HCT116 (cell line): ENCODE measurements around the gene CCDC192. TPM values are rescaled to one million over a fixed set of nuclear protein-coding genes. Genes with fewer than 3 reads are reported as not detected.
"Not testable (repeated sequence)": the region's sequence is repeated elsewhere in the genome, so short reads cannot be mapped to it uniquely, and the experiment has no call there.

Experiments
- ATAC-seq: fragments of 200-7000 bp; cut with Tn5 transposase; 2 replicates; pipeline ENCODE4 v1.9.1; 2020; ENCODE audit warnings: mild to moderate bottlenecking, moderate library complexity
- BruUV-seq: library from RNA; stranded (reverse); fragments of 400-500 nt; replicated peaks from 2 replicates; lab custom pipeline; 2021; lab: Mats Ljungman, UMichigan
- CTCF ChIA-PET: fragments of 300-600 bp; sonication (Branson Sonifier 250); formaldehyde crosslinking; loops from one replicate; lab custom pipeline; 2021; ENCODE audit warnings: antibody characterized with exemption; lab: Charles Lee
- POLR2A ChIA-PET: fragments of 300-600, 350-600 bp; sonication (Branson Sonifier 250); formaldehyde crosslinking; loops from one replicate; lab custom pipeline; 2021; ENCODE audit warnings: antibody characterized with exemption; lab: Charles Lee
- RAD21 ChIA-PET, 2 experiments: fragments of 300-600 bp; sonication (Branson Sonifier 250); formaldehyde crosslinking; loops; one replicate each; lab custom pipeline; 2023; ENCODE audit warnings: low total read pairs in 2 of 2; ENCODE audit not compliant: uncharacterized antibody in 2 of 2, unreplicated experiment in 2 of 2, low non-redundant PET in 1 of 2; lab: Charles Lee
- DNase-seq: peaks from one replicate; pipeline ENCODE4 v3.0.0-alpha.2; 2010; ENCODE audit warnings: low read depth, low spot score
- H2AFZ ChIP-seq: fragments of 200-600 bp; shearing (Covaris generic), sonication (generic); 2 replicates; pipeline ENCODE4 v1.6.1; 2017; ENCODE audit warnings: low read depth, mixed run types, mixed read lengths, antibody characterized with exemption, low read length; ENCODE audit not compliant: poor library complexity, severe bottlenecking
- H3K27ac ChIP-seq: 2 replicates; pipeline ENCODE4 v1.5.1; 2012; ENCODE audit warnings: low read depth, low read length
- H3K27me3 ChIP-seq: fragments of 200-600 bp; sonication (generic); 2 replicates; pipeline ENCODE4 v1.6.1; 2016; ENCODE audit warnings: mixed run types, low read length, mixed read lengths; ENCODE audit not compliant: insufficient read depth
- H3K36me3 ChIP-seq, 2 experiments: fragments of 200-500 bp in 1 of 2; fragments of 200-600 bp in 1 of 2; sonication (Bioruptor generic) in 1 of 2; sonication (generic) in 1 of 2; 2 replicates each; pipeline versions ENCODE4 v1.5.1 to v1.6.1; 2014 to 2016; ENCODE audit warnings: low read length in 2 of 2, inconsistent platforms in 1 of 2, mixed read lengths in 1 of 2, mixed run types in 1 of 2; ENCODE audit not compliant: insufficient read depth in 2 of 2, control insufficient read depth in 1 of 2
- H3K4me1 ChIP-seq, 2 experiments: fragments of 200-600 bp in 1 of 2; sonication (generic) in 1 of 2; 2 replicates each; pipeline versions ENCODE4 v1.5.1 to v1.6.1; 2012 to 2017; ENCODE audit warnings: low read length in 2 of 2, inconsistent platforms in 1 of 2, mild to moderate bottlenecking in 1 of 2, mixed read lengths in 1 of 2, mixed run types in 1 of 2, moderate library complexity in 1 of 2; ENCODE audit not compliant: insufficient read depth in 2 of 2, control insufficient read depth in 1 of 2
- H3K4me2 ChIP-seq: fragments of 200-600 bp; sonication (generic); 2 replicates; pipeline ENCODE4 v1.6.1; 2017; ENCODE audit warnings: mixed run types, low read length, mixed read lengths
- H3K4me3 ChIP-seq, 2 experiments: fragments of 200-600 bp in 1 of 2; sonication (generic) in 1 of 2; replicated peaks in 1 of 2; 2 replicates each; pipeline ENCODE4 v1.5.1; 2011 to 2016; ENCODE audit warnings: low read length in 2 of 2, control low read depth in 1 of 2, low read depth in 1 of 2, mild to moderate bottlenecking in 1 of 2, mixed read lengths in 1 of 2, mixed run types in 1 of 2
- H3K79me2 ChIP-seq: fragments of 200-600 bp; sonication (generic); 2 replicates; pipeline ENCODE4 v1.6.1; 2017; ENCODE audit warnings: mild to moderate bottlenecking, mixed run types, low read length, moderate library complexity, mixed read lengths; ENCODE audit not compliant: insufficient read depth
- H3K9ac ChIP-seq: fragments of 200-600 bp; sonication (generic); 2 replicates; pipeline ENCODE4 v1.6.1; 2016; ENCODE audit warnings: low read length, mixed read lengths
- H3K9me2 ChIP-seq: fragments of 200-600 bp; sonication (generic), shearing (Covaris generic); 2 replicates; pipeline ENCODE4 v1.6.1; 2017; ENCODE audit warnings: mixed run types, mild to moderate bottlenecking, moderate library complexity; ENCODE audit not compliant: insufficient read depth
- H3K9me3 ChIP-seq, 2 experiments: fragments of 200-500 bp in 1 of 2; fragments of 200-600 bp in 1 of 2; sonication (Bioruptor generic) in 1 of 2; sonication (generic) in 1 of 2; 2 replicates each; pipeline ENCODE4 v1.6.1; 2014 to 2017; ENCODE audit warnings: low read length in 2 of 2, mixed read lengths in 2 of 2, inconsistent platforms in 1 of 2, low read depth in 1 of 2, mild to moderate bottlenecking in 1 of 2, mixed run types in 1 of 2, moderate library complexity in 1 of 2; ENCODE audit not compliant: control insufficient read depth in 1 of 2, insufficient read depth in 1 of 2
- H4K20me1 ChIP-seq: fragments of 200-600 bp; sonication (generic), shearing (Covaris generic); 2 replicates; pipeline ENCODE4 v1.6.1; 2017; ENCODE audit warnings: mixed run types, mild to moderate bottlenecking, moderate library complexity; ENCODE audit not compliant: insufficient read depth
- CBX3 ChIP-seq: IDR thresholded peaks from 2 replicates; pipeline ENCODE4 v1.6.1; 2012; ENCODE audit warnings: low read depth
- EGR1 ChIP-seq: IDR thresholded peaks from 2 replicates; pipeline ENCODE4 v1.6.1; 2012; ENCODE audit warnings: low read depth
- EZH2phosphoT487 ChIP-seq: fragments of 200-600 bp; IDR thresholded peaks from 2 replicates; pipeline ENCODE4 v1.6.1; 2018; ENCODE audit warnings: antibody characterized with exemption, borderline replicate concordance
- FOSL1 ChIP-seq: IDR thresholded peaks from 2 replicates; pipeline ENCODE4 v1.6.1; 2012; ENCODE audit warnings: low read depth
- JUND ChIP-seq: IDR thresholded peaks from 2 replicates; pipeline ENCODE4 v1.6.1; 2012
- POLR2AphosphoS5 ChIP-seq: IDR thresholded peaks from 2 replicates; pipeline ENCODE4 v1.6.1; 2011; ENCODE audit warnings: mild to moderate bottlenecking, low read depth, low read length, moderate library complexity
- REST ChIP-seq: IDR thresholded peaks from 2 replicates; pipeline ENCODE4 v1.6.1; 2012; ENCODE audit warnings: low read depth
- SIN3A ChIP-seq: IDR thresholded peaks from 2 replicates; pipeline ENCODE4 v1.6.1; 2012; ENCODE audit warnings: low read depth
- SRF ChIP-seq: IDR thresholded peaks from 2 replicates; pipeline ENCODE4 v1.6.1; 2012; ENCODE audit warnings: low read depth
- YY1 ChIP-seq: IDR thresholded peaks from 2 replicates; pipeline ENCODE4 v1.6.1; 2011; ENCODE audit warnings: low read length, low read depth, moderate library complexity, mild to moderate bottlenecking; ENCODE audit not compliant: insufficient replicate concordance; ENCODE audit errors: extremely low read depth
- ZFX ChIP-seq: fragments of 450-650 bp; IDR thresholded peaks from 2 replicates; pipeline ENCODE4 v1.6.1; 2017
- ZNF274 ChIP-seq: fragments of 200-500 bp; sonication (Bioruptor generic); IDR thresholded peaks from 2 replicates; pipeline ENCODE4 v1.6.1; 2014; ENCODE audit warnings: mild to moderate bottlenecking, low read depth, low read length, inconsistent platforms
- intact Hi-C: fragments of 100-400 bp; cut with micrococcal nuclease; formaldehyde crosslinking; loops from 2 replicates; pipeline ENCODE4 v1.10.0; 2022
- total RNA-seq: library from RNA; stranded (reverse); gene quantifications from one replicate; pipeline ENCODE4 v1.2.1, GENCODE V29; 2021; ENCODE audit not compliant: unreplicated experiment

CCDC192 gene
- total RNA-seq, 1 experiment from 2014 or later, result not detected

- ChIA-PET POLR2A (no interaction called here), RAD21 (no interaction called here), CTCF (no interaction called here)
- no peaks in the 10 kb centered on the region for H4K20me1 ChIP-seq
- no peak overlapping the region for H3K4me2 ChIP-seq
- H3K79me2 ChIP-seq, result no peaks in the 10 kb centered on the region
- ATAC-seq (no peak), DNase-seq (no peak)
- no TSS peak for BruUV-seq
- H3K4me3 ChIP-seq, result no peak overlapping the region
- H3K36me3 ChIP-seq, result no peaks in the 10 kb centered on the region
- H3K9me2 ChIP-seq, result no peaks in the 10 kb centered on the region
- H3K9ac ChIP-seq, result no peak overlapping the region
- H3K9me3 ChIP-seq, result no peaks in the 10 kb centered on the region
- intact Hi-C loops, result no loop called here
- no peak overlapping the region for H3K27ac ChIP-seq
- peaks cover 4 to 8% of the 10 kb centered on the region in 2 experiments; a peak in 3 of 4 replicates for H3K4me1 ChIP-seq
- no peaks in the 10 kb centered on the region for H3K27me3 ChIP-seq
- H2AFZ ChIP-seq, result no peak overlapping the region
- no peak for TF ChIP-seq EGR1
These were observed 4.0 kb downstream of the CCDC192 start for GRCh38 chr5:127707209-127707608.

GRCh38 chr5:127713083-127713482 lies 9.9 kb downstream of the CCDC192 start:
- H3K4me2 ChIP-seq, H3K27me3 ChIP-seq, intact Hi-C loops, H3K4me3 ChIP-seq, CTCF ChIA-PET, H4K20me1 ChIP-seq, H3K9me2 ChIP-seq, RAD21 ChIA-PET, H3K79me2 ChIP-seq, H2AFZ ChIP-seq, POLR2A ChIA-PET, ATAC-seq, H3K4me1 ChIP-seq, H3K9me3 ChIP-seq, H3K9ac ChIP-seq, BruUV-seq, H3K27ac ChIP-seq, DNase-seq, H3K36me3 ChIP-seq: not testable (repeated sequence)

DNA sequence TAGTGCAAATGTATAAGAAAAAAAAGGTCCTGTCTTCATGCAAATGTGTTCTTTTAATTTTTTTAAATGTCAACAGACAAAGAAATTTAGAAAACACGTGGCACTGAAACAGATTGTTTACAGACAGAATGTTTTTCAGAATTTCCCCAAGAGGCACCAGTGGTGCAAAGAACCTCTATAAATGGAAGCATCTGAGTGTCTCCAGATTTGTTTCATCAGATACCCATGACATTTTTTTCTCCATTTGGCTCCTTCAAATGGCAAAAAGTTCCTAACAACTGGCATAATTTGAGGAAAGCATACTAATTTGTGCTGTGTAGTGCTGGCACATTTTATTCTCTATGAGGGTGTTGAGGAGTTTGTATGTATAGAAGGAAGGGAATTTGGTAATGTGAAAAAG lies 15.0 kb downstream of the CCDC192 start:
- Histone ChIP-seq H3K9me2 (0 out of 2 replicates have a peak, but pooled peaks cover 5% of the 10 kb centered on the region), H3K27me3 (no peaks in the 10 kb centered on the region), H3K9ac (no peak overlapping the region), H3K4me3 (no peak overlapping the region), H3K36me3 (no peaks in the 10 kb centered on the region), H3K4me1 (no peaks in the 10 kb centered on the region), H3K27ac (no peak overlapping the region), H3K79me2 (no peaks in the 10 kb centered on the region), H3K4me2 (no peak overlapping the region), H3K9me3 (no peaks in the 10 kb centered on the region; a peak in 1 of 4 replicates), H4K20me1 (no peaks in the 10 kb centered on the region), H2AFZ (no peak overlapping the region)
- RAD21 ChIA-PET, result no interaction called here
- intact Hi-C loops, result no loop called here
- no peak for ATAC-seq
- CTCF ChIA-PET, result no interaction called here
- no peak for DNase-seq
- no TSS peak for BruUV-seq
- POLR2A ChIA-PET, result no interaction called here
- TF ChIP-seq REST, result no peak
- TF ChIP-seq YY1, result no peak
- no peak for TF ChIP-seq SRF
- no peak for TF ChIP-seq FOSL1
- TF ChIP-seq CBX3, result no peak
- TF ChIP-seq POLR2AphosphoS5, result no peak
- no peak for TF ChIP-seq JUND
- TF ChIP-seq SIN3A, result no peak
- TF ChIP-seq ZFX, result no peak
- no peak for TF ChIP-seq EZH2phosphoT487
- no peak for TF ChIP-seq ZNF274
- no peak for TF ChIP-seq EGR1
